OCI-LY7 (cell line): ENCODE data around the gene CHPF2. TPM values are rescaled to one million over a fixed set of nuclear protein-coding genes. Genes with fewer than 3 reads are reported as not detected.

ENCODE experiments used
- BruUV-seq: library from RNA; stranded (reverse); fragments of 400-500 nt; replicated peaks from 2 replicates; lab custom pipeline; 2021; lab: Mats Ljungman, UMichigan
- CTCF ChIA-PET: fragments of 300-600 bp; sonication (Branson Sonifier 250); formaldehyde crosslinking; loops from one replicate; lab custom pipeline; 2022; ENCODE audit warnings: antibody characterized with exemption; ENCODE audit not compliant: unreplicated experiment; lab: Charles Lee
- POLR2A ChIA-PET: fragments of 300-600 bp; sonication (Branson Sonifier 250); formaldehyde crosslinking; loops from one replicate; lab custom pipeline; 2022; ENCODE audit warnings: antibody characterized with exemption; lab: Charles Lee
- DNase-seq: peaks from one replicate; pipeline ENCODE4 v3.0.0-alpha.2; 2015; ENCODE audit warnings: low spot score
- H2AFZ ChIP-seq: fragments of 200-600 bp; sonication (generic), shearing (Covaris generic); 2 replicates; pipeline ENCODE4 v1.6.1; 2014; ENCODE audit warnings: mild to moderate bottlenecking, antibody characterized with exemption, low read length, moderate library complexity
- H3K27ac ChIP-seq: fragments of 200-600 bp; sonication (generic); 2 replicates; pipeline ENCODE4 v1.5.1; 2014; ENCODE audit warnings: mixed run types, low read depth, mild to moderate bottlenecking, moderate library complexity, low read length, inconsistent platforms; ENCODE audit not compliant: poor library complexity, severe bottlenecking
- H3K36me3 ChIP-seq: fragments of 200-600 bp; sonication (generic); 2 replicates; pipeline ENCODE4 v1.6.1; 2014; ENCODE audit warnings: mild to moderate bottlenecking, antibody characterized with exemption, low read length, moderate library complexity, mixed read lengths; ENCODE audit not compliant: insufficient read depth
- H3K4me1 ChIP-seq: fragments of 200-600 bp; sonication (generic); 2 replicates; pipeline ENCODE4 v1.5.1; 2014; ENCODE audit warnings: mild to moderate bottlenecking, low read length; ENCODE audit not compliant: insufficient read depth, poor library complexity, severe bottlenecking
- H3K4me2 ChIP-seq: fragments of 200-600 bp; sonication (generic); 2 replicates; pipeline ENCODE4 v1.6.1; 2014; ENCODE audit warnings: mild to moderate bottlenecking, low read length
- H3K4me3 ChIP-seq: fragments of 200-600 bp; sonication (generic); 2 replicates; pipeline ENCODE4 v1.5.1; 2014; ENCODE audit warnings: mild to moderate bottlenecking, low read depth, low read length; ENCODE audit not compliant: poor library complexity, severe bottlenecking
- H3K79me2 ChIP-seq: fragments of 200-600 bp; sonication (generic); 2 replicates; pipeline ENCODE4 v1.6.1; 2016; ENCODE audit warnings: low read depth, mild to moderate bottlenecking, low read length, moderate library complexity, mixed read lengths; ENCODE audit not compliant: insufficient read depth
- H3K9me2 ChIP-seq: fragments of 200-600 bp; sonication (generic); 2 replicates; pipeline ENCODE4 v1.6.1; 2016; ENCODE audit warnings: mild to moderate bottlenecking, low read length, mixed read lengths; ENCODE audit not compliant: insufficient read depth
- H3K9me3 ChIP-seq: fragments of 200-600 bp; sonication (generic); 2 replicates; pipeline ENCODE4 v1.6.1; 2014; ENCODE audit warnings: mild to moderate bottlenecking, mixed run types, low read length, mixed read lengths
- H4K20me1 ChIP-seq: fragments of 200-600 bp; sonication (generic); 2 replicates; pipeline ENCODE4 v1.6.1; 2014; ENCODE audit warnings: mild to moderate bottlenecking, antibody characterized with exemption, low read length, moderate library complexity, mixed read lengths; ENCODE audit not compliant: insufficient read depth
- CTCF ChIP-seq: fragments of 200-600 bp; sonication (generic); conservative IDR thresholded peaks from 2 replicates; pipeline ENCODE4 v1.5.1; 2014; ENCODE audit warnings: mild to moderate bottlenecking, antibody characterized with exemption, low read length, moderate library complexity, mixed read lengths
- EZH2phosphoT487 ChIP-seq: fragments of 200-600 bp; sonication (generic); IDR thresholded peaks from 2 replicates; pipeline ENCODE4 v1.6.1; 2018; ENCODE audit warnings: low read depth, borderline replicate concordance, mild to moderate bottlenecking, mixed run types, antibody characterized with exemption, low read length, moderate library complexity, mixed read lengths
- intact Hi-C: fragments of 100-400 bp; cut with micrococcal nuclease; formaldehyde crosslinking; loops from one replicate; pipeline ENCODE4 v1.10.0; 2022; ENCODE audit not compliant: unreplicated experiment
- total RNA-seq, 2 experiments: library from RNA; depleted of rRNA in 1 of 2; stranded (reverse); fragments of >200 nt in 1 of 2; shearing (Covaris generic) in 1 of 2; gene quantifications; 2 replicates each; pipeline ENCODE4 v1.2.3, GENCODE V29; 2014 to 2022

Gene CHPF2
- total RNA-seq, 2 experiments from 2014 or later = 27.0 to 29.8 TPM

GRCh38 chr7:151274936-151275812 lies 42.9 kb downstream of the CHPF2 start:
- no peak for DNase-seq
- H3K4me3 ChIP-seq = no peak overlapping the region
- ChIA-PET CTCF (no interaction called here), POLR2A (interaction anchor here (0.6 to 0.9 kb wide), 2 partner anchors 11 to 170 kb away, joined by 5 read pairs; no protein-coding TSS in a partner anchor)
- no peak overlapping the region for H2AFZ ChIP-seq
- H4K20me1 ChIP-seq = no peaks in the 10 kb centered on the region
- H3K9me3 ChIP-seq = no peaks in the 10 kb centered on the region
- no TSS peak for BruUV-seq
- H3K79me2 ChIP-seq = no peaks in the 10 kb centered on the region
- H3K4me1 ChIP-seq = peaks cover 12% of the 10 kb centered on the region
- intact Hi-C loops = no loop called here
- no peaks in the 10 kb centered on the region for H3K9me2 ChIP-seq
- H3K36me3 ChIP-seq = no peaks in the 10 kb centered on the region
- H3K4me2 ChIP-seq = no peak overlapping the region
- no peak overlapping the region for H3K27ac ChIP-seq
- no peak for TF ChIP-seq CTCF
- no peak for TF ChIP-seq EZH2phosphoT487

GRCh38 chr7:151275813-151276577 lies 43.7 kb downstream of the CHPF2 start:
- no peak for DNase-seq
- peak overlapping the region; percentile 61 for H3K4me2 ChIP-seq
- H3K4me1 ChIP-seq = peaks cover 12% of the 10 kb centered on the region
- H3K4me3 ChIP-seq = peak overlapping the region; percentile 51
- H4K20me1 ChIP-seq = no peaks in the 10 kb centered on the region
- TF ChIP-seq EZH2phosphoT487 (no peak), CTCF (no peak)
- H3K9me3 ChIP-seq = no peaks in the 10 kb centered on the region
- no peaks in the 10 kb centered on the region for H3K36me3 ChIP-seq
- H3K27ac ChIP-seq = no peak overlapping the region
- no TSS peak for BruUV-seq
- POLR2A ChIA-PET = interaction anchor here (0.6 to 0.9 kb wide), 2 partner anchors 10 to 170 kb away, joined by 5 read pairs; no protein-coding TSS in a partner anchor
- H3K79me2 ChIP-seq = no peaks in the 10 kb centered on the region
- H3K9me2 ChIP-seq = no peaks in the 10 kb centered on the region
- intact Hi-C loops = no loop called here
- no peak overlapping the region for H2AFZ ChIP-seq
- CTCF ChIA-PET = no interaction called here
